H1 (cell line): ENCODE results near the gene ASMTL. TPM values are rescaled to one million over a fixed set of nuclear protein-coding genes. Genes with fewer than 3 reads are reported as not detected.

ENCODE experiments used
- BCL11A ChIP-seq, 2 experiments: IDR thresholded peaks; one replicate each; pipeline ENCODE4 v1.6.1; 2011; ENCODE audit warnings: low read depth in 2 of 2, low read length in 2 of 2, mild to moderate bottlenecking in 2 of 2
- CBX5 ChIP-seq: fragments of 300-800, 300-1000 bp; sonication (generic); IDR thresholded peaks from 2 replicates; pipeline ENCODE4 v1.7.1; 2016; ENCODE audit warnings: antibody characterized with exemption, low read length, low read depth
- CHD7 ChIP-seq: fragments of 300-600 bp; sonication (generic); IDR thresholded peaks from 2 replicates; pipeline ENCODE4 v1.7.1; 2012; ENCODE audit warnings: low read length, moderate library complexity, mild to moderate bottlenecking, inconsistent platforms; ENCODE audit not compliant: insufficient replicate concordance
- POLR2AphosphoS5 ChIP-seq: IDR thresholded peaks from 2 replicates; pipeline ENCODE4 v1.6.1; 2011; ENCODE audit warnings: low read depth, low read length
- TAF7 ChIP-seq: optimal IDR thresholded peaks from 2 replicates; pipeline ENCODE3; 2011; ENCODE audit warnings: low read depth, mild to moderate bottlenecking, inconsistent platforms, low read length, moderate library complexity, borderline replicate concordance
- YY1 ChIP-seq: IDR thresholded peaks from 2 replicates; pipeline ENCODE4 v1.6.1; 2011; ENCODE audit warnings: low read depth, mild to moderate bottlenecking, low read length
- polyA plus RNA-seq, 7 experiments: library from polyadenylated mRNA; depleted of rRNA in 3 of 7; stranded (reverse) in 5 of 7; unstranded in 2 of 7; fragments of >200 nt in 5 of 7; fragments of 200-250 nt in 2 of 7; gene quantifications; 1 replicate in 5 of 7; 2 replicates in 1 of 7; 4 replicates in 1 of 7; pipeline versions ENCODE4 v1.2.1 to v1.2.3, GENCODE V29; 2011 to 2013; ENCODE audit warnings: missing spikeins in 2 of 7, mixed read lengths in 2 of 7
- total RNA-seq: library from RNA; stranded (reverse); fragmentation: NEBNext Ultra II Directional; extraction: Animal tissue kit (Norgen Biotek cat#: 25700); gene quantifications from 2 replicates; pipeline ENCODE4 v1.2.1, GENCODE V29; 2021

ASMTL gene
- total and polyA plus RNA-seq, 2 of the 8 experiments (the other 6 are each of a cell fraction or from before 2014, with no cell fraction given): 75.6 to 81.4 TPM

GRCh38 chrX:1420371-1420770 lies 32.3 kb downstream of the ASMTL start (continued):
- TF ChIP-seq CHD7 (no peak), YY1 (no peak), TAF7 (no peak), BCL11A (IDR thresholded peaks at IDR 0.05; ENCODE audit: low read depth in 2 of 2, low read length in 2 of 2) (no peak), POLR2AphosphoS5 (peak; percentile 19; the same call in 1 of the 2 replicates), CBX5 (no peak)
